SK-N-SH (cell line): ENCODE data around the gene EHBP1L1. TPM values are rescaled to one million over a fixed set of nuclear protein-coding genes. Genes with fewer than 3 reads are reported as not detected.

ENCODE experiments used
- CTCF ChIA-PET: fragments of 300-600, 350-600 bp; formaldehyde crosslinking; extraction: SDS; loops from one replicate; lab custom pipeline; 2021; lab: Yijun Ruan, JAX
- POLR2A ChIA-PET: fragments of 350-600 bp; sonication (Branson Sonifier 250); formaldehyde crosslinking; extraction: SDS; loops from one replicate; lab custom pipeline; 2020; ENCODE audit warnings: antibody characterized with exemption, inconsistent platforms; lab: Yijun Ruan, JAX
- DNase-seq: peaks from one replicate; pipeline ENCODE4 v3.0.0; 2012
- H2AFZ ChIP-seq: fragments of 200-600 bp; sonication (generic); 2 replicates; pipeline ENCODE4 v1.8.1; 2016; ENCODE audit warnings: antibody characterized with exemption, mild to moderate bottlenecking, low read depth
- H3F3A ChIP-seq: fragments of 200-600 bp; sonication (generic); replicated peaks from 2 replicates; pipeline ENCODE3; 2016; ENCODE audit warnings: antibody characterized with exemption, mild to moderate bottlenecking; ENCODE audit not compliant: insufficient read depth
- H3K27ac ChIP-seq, 2 experiments: fragments of 200-500 bp in 1 of 2; fragments of 200-600 bp in 1 of 2; sonication (Bioruptor generic) in 1 of 2; sonication (generic), shearing (Covaris generic) in 1 of 2; 2 replicates each; pipeline versions ENCODE4 v1.5.1 to v1.6.1; 2014 to 2016; ENCODE audit warnings: low read depth in 2 of 2, inconsistent platforms in 1 of 2, low read length in 1 of 2, mild to moderate bottlenecking in 1 of 2, mixed read lengths in 1 of 2
- H3K27me3 ChIP-seq: fragments of 200-600 bp; sonication (generic), shearing (Covaris generic); 2 replicates; pipeline ENCODE4 v1.6.1; 2016; ENCODE audit warnings: mixed run types; ENCODE audit not compliant: insufficient read depth
- H3K36me3 ChIP-seq, 2 experiments: fragments of 200-500 bp in 1 of 2; fragments of 200-600 bp in 1 of 2; sonication (Bioruptor generic) in 1 of 2; sonication (generic) in 1 of 2; replicated peaks in 1 of 2; 2 replicates each; pipeline versions ENCODE3 to v1.5.1; 2014 to 2016; ENCODE audit warnings: low read length in 1 of 2, mild to moderate bottlenecking in 1 of 2; ENCODE audit not compliant: insufficient read depth in 2 of 2, control insufficient read depth in 1 of 2
- H3K4me1 ChIP-seq, 2 experiments: fragments of 200-500 bp in 1 of 2; fragments of 200-600 bp in 1 of 2; sonication (Bioruptor generic) in 1 of 2; sonication (generic), shearing (Covaris generic) in 1 of 2; 2 replicates each; pipeline versions ENCODE4 v1.5.1 to v1.6.1; 2014 to 2016; ENCODE audit warnings: low read depth in 1 of 2, low read length in 1 of 2, mixed run types in 1 of 2; ENCODE audit not compliant: insufficient read depth in 2 of 2, control insufficient read depth in 1 of 2
- H3K4me2 ChIP-seq: fragments of 200-600 bp; sonication (generic), shearing (Covaris generic); 2 replicates; pipeline ENCODE4 v1.6.1; 2017; ENCODE audit warnings: mixed run types
- H3K4me3 ChIP-seq, 2 experiments: fragments of 200-500 bp in 1 of 2; fragments of 200-600 bp in 1 of 2; sonication (Bioruptor generic) in 1 of 2; sonication (generic), shearing (Covaris generic) in 1 of 2; 2 replicates each; pipeline versions ENCODE4 v1.5.1 to v1.8.1; 2014 to 2016; ENCODE audit warnings: low read depth in 2 of 2, inconsistent platforms in 1 of 2, low read length in 1 of 2, mild to moderate bottlenecking in 1 of 2, mixed read lengths in 1 of 2, moderate library complexity in 1 of 2
- H3K79me2 ChIP-seq: fragments of 200-600 bp; sonication (generic); 2 replicates; pipeline ENCODE4 v1.8.1; 2017; ENCODE audit warnings: mild to moderate bottlenecking; ENCODE audit not compliant: insufficient read depth
- H3K9ac ChIP-seq: fragments of 200-600 bp; sonication (generic); 2 replicates; pipeline ENCODE4 v1.6.1; 2017; ENCODE audit warnings: mixed run types
- H3K9me2 ChIP-seq: fragments of 200-600 bp; sonication (generic); 2 replicates; pipeline ENCODE4 v1.6.1; 2017; ENCODE audit warnings: mixed run types
- H3K9me3 ChIP-seq: fragments of 200-600 bp; sonication (generic); 2 replicates; pipeline ENCODE4 v1.6.1; 2017; ENCODE audit warnings: mixed run types, mild to moderate bottlenecking, moderate library complexity
- H4K20me1 ChIP-seq: fragments of 200-600 bp; sonication (generic); 2 replicates; pipeline ENCODE4 v1.6.1; 2017; ENCODE audit warnings: mild to moderate bottlenecking, mixed run types; ENCODE audit not compliant: insufficient read depth
- CHD2 ChIP-seq: fragments of 150-350 bp; IDR thresholded peaks from 2 replicates; pipeline ENCODE4 v1.6.1; 2018; ENCODE audit warnings: low read length; ENCODE audit not compliant: partially characterized antibody
- ELF1 ChIP-seq: IDR thresholded peaks from 2 replicates; pipeline ENCODE4 v1.4.0; 2012
- EP300 ChIP-seq, 2 experiments: IDR thresholded peaks; 2 replicates each; pipeline versions ENCODE4 v1.4.0 to v1.6.1; 2012; ENCODE audit warnings: borderline replicate concordance in 1 of 2, low read depth in 1 of 2, low read length in 1 of 2
- EZH2phosphoT487 ChIP-seq: fragments of 200-600 bp; sonication (generic); IDR thresholded peaks from 2 replicates; pipeline ENCODE4 v1.6.1; 2017; ENCODE audit warnings: low read depth, mixed run types, mild to moderate bottlenecking, antibody characterized with exemption, moderate library complexity, borderline replicate concordance
- FOSL2 ChIP-seq: IDR thresholded peaks from 2 replicates; pipeline ENCODE4 v1.4.0; 2012; ENCODE audit warnings: low read depth, mild to moderate bottlenecking, moderate library complexity, borderline replicate concordance
- FOXJ3 ChIP-seq: sonication (generic); formaldehyde crosslinking; IDR thresholded peaks from 2 replicates; pipeline ENCODE4 v1.5.1; 2020; ENCODE audit warnings: mild to moderate bottlenecking, missing genetic modification reagents
- FOXM1 ChIP-seq: IDR thresholded peaks from 2 replicates; pipeline ENCODE4 v1.4.0; 2012; ENCODE audit warnings: low read depth, mild to moderate bottlenecking
- JUND ChIP-seq: IDR thresholded peaks from 2 replicates; pipeline ENCODE4 v1.4.0; 2012
- NFIC ChIP-seq: IDR thresholded peaks from 2 replicates; pipeline ENCODE4 v1.4.0; 2012; ENCODE audit warnings: borderline replicate concordance
- NRF1 ChIP-seq: IDR thresholded peaks from 2 replicates; pipeline ENCODE4 v1.6.1; 2012; ENCODE audit warnings: low read depth, mild to moderate bottlenecking, low read length
- POLR2AphosphoS5 ChIP-seq: IDR thresholded peaks from 2 replicates; pipeline ENCODE4 v1.6.1; 2012; ENCODE audit warnings: low read depth, low read length
- RAD21 ChIP-seq: IDR thresholded peaks from 2 replicates; pipeline ENCODE4 v1.6.1; 2012; ENCODE audit warnings: mild to moderate bottlenecking, low read length
- RFX5 ChIP-seq: IDR thresholded peaks from 2 replicates; pipeline ENCODE4 v1.6.1; 2012; ENCODE audit warnings: mild to moderate bottlenecking, improper control_type of control experiment, low read length
- YY1 ChIP-seq: IDR thresholded peaks from 2 replicates; pipeline ENCODE4 v1.4.0; 2012; ENCODE audit warnings: low read depth, mild to moderate bottlenecking
- WGBS: methylation state at CpG from one replicate; pipeline ENCODE4 v1.1.6; 2017; ENCODE audit warnings: low lambda C conversion rate; 5-methylcytosine and 5-hydroxymethylcytosine counted together
- polyA plus RNA-seq, 3 experiments: library from polyadenylated mRNA; depleted of rRNA; stranded (reverse); fragments of >200 nt; gene quantifications; 2 replicates each; pipeline ENCODE4 v1.2.3, GENCODE V29; 2012
- TF ChIP-seq, protein P1 (sequence below): fragments of 200-600 bp; sonication (generic); IDR thresholded peaks from 2 replicates; pipeline ENCODE4 v1.6.1; 2017; ENCODE audit warnings: antibody characterized with exemption, mild to moderate bottlenecking, moderate library complexity
- TF ChIP-seq, protein P2 (sequence below): IDR thresholded peaks from 2 replicates; pipeline ENCODE4 v1.6.1; 2012; ENCODE audit warnings: mild to moderate bottlenecking, low read depth, low read length, moderate library complexity
- TF ChIP-seq, protein P3 (sequence below): IDR thresholded peaks from 2 replicates; pipeline ENCODE4 v1.4.0; 2012; ENCODE audit warnings: low read depth
- TF ChIP-seq, protein P4 (sequence below): IDR thresholded peaks from 2 replicates; pipeline ENCODE4; 2012
- TF ChIP-seq, protein P5 (sequence below): fragments of 150-350 bp; IDR thresholded peaks from 2 replicates; pipeline ENCODE4 v1.6.1; 2016; ENCODE audit warnings: mild to moderate bottlenecking, low read depth, low read length
- TF ChIP-seq, protein P6 (sequence below): IDR thresholded peaks from 2 replicates; pipeline ENCODE4 v1.4.0; 2012; ENCODE audit warnings: low read depth, borderline replicate concordance

Gene EHBP1L1
- polyA plus RNA-seq, 1 of the 3 experiments (the other 2 are of a cell fraction) = 48.7 TPM

DNA sequence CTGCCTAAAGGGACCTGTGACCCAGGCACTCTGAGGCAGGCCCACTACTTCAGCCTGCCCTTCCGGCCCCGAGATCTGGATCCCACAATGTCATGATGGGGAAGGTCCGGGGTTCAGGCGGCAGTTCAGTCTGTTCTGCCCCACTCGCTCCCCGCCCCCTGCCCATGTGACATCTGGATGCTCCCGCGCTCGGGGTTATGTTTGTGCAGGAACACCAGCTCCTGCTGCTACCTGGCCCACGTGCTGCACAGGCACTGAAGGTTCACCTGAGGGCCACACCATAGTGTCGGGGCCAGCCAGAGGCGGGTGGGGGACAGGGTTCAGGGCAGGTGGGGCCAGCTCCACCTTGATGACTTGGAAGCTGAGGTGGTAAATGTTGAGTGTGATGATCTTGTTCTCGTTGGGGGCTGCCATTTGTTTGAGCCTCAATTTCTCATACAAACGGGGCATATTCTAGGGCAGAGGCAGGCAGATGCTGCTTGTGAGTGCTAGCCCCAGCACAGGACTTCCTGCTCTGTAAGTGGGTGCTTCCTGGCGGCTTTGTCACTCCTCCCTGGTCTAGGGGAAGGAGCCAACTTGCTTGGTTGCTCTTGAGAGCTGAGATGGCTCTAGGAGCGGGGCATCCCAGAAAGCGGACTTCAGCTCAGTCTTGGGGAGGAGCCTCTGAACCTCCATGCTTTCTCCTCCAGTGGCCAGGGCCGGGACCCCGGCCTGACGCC is 57.7 kb downstream of the EHBP1L1 start:
- H3K4me3 ChIP-seq = no peak overlapping the region
- peaks cover 18% of the 10 kb centered on the region for H3F3A ChIP-seq
- H3K9me2 ChIP-seq = no peaks in the 10 kb centered on the region
- H3K79me2 ChIP-seq = peaks cover 4% of the 10 kb centered on the region; the same call in 1 of the 2 replicates
- peaks cover 12 to 68% of the 10 kb centered on the region in 2 experiments for H3K36me3 ChIP-seq
- no peak overlapping the region for H3K9ac ChIP-seq
- H3K27me3 ChIP-seq = no peaks in the 10 kb centered on the region
- TF ChIP-seq EP300 (IDR thresholded peaks at IDR 0.05; ENCODE audit: borderline replicate concordance in 1 of 2, low read depth in 1 of 2, low read length in 1 of 2) (no peak), YY1 (no peak), FOXJ3 (CRISPR knock-in tag) (no peak), RAD21 (no peak), FOSL2 (no peak), CHD2 (no peak), NRF1 (no peak), NFIC (no peak), POLR2AphosphoS5 (no peak), JUND (no peak), ELF1 (no peak), FOXM1 (no peak), EZH2phosphoT487 (no peak), RFX5 (no peak)
- TF ChIP-seq, protein P1, sequence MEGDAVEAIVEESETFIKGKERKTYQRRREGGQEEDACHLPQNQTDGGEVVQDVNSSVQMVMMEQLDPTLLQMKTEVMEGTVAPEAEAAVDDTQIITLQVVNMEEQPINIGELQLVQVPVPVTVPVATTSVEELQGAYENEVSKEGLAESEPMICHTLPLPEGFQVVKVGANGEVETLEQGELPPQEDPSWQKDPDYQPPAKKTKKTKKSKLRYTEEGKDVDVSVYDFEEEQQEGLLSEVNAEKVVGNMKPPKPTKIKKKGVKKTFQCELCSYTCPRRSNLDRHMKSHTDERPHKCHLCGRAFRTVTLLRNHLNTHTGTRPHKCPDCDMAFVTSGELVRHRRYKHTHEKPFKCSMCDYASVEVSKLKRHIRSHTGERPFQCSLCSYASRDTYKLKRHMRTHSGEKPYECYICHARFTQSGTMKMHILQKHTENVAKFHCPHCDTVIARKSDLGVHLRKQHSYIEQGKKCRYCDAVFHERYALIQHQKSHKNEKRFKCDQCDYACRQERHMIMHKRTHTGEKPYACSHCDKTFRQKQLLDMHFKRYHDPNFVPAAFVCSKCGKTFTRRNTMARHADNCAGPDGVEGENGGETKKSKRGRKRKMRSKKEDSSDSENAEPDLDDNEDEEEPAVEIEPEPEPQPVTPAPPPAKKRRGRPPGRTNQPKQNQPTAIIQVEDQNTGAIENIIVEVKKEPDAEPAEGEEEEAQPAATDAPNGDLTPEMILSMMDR = no peak
- TF ChIP-seq, protein P2, sequence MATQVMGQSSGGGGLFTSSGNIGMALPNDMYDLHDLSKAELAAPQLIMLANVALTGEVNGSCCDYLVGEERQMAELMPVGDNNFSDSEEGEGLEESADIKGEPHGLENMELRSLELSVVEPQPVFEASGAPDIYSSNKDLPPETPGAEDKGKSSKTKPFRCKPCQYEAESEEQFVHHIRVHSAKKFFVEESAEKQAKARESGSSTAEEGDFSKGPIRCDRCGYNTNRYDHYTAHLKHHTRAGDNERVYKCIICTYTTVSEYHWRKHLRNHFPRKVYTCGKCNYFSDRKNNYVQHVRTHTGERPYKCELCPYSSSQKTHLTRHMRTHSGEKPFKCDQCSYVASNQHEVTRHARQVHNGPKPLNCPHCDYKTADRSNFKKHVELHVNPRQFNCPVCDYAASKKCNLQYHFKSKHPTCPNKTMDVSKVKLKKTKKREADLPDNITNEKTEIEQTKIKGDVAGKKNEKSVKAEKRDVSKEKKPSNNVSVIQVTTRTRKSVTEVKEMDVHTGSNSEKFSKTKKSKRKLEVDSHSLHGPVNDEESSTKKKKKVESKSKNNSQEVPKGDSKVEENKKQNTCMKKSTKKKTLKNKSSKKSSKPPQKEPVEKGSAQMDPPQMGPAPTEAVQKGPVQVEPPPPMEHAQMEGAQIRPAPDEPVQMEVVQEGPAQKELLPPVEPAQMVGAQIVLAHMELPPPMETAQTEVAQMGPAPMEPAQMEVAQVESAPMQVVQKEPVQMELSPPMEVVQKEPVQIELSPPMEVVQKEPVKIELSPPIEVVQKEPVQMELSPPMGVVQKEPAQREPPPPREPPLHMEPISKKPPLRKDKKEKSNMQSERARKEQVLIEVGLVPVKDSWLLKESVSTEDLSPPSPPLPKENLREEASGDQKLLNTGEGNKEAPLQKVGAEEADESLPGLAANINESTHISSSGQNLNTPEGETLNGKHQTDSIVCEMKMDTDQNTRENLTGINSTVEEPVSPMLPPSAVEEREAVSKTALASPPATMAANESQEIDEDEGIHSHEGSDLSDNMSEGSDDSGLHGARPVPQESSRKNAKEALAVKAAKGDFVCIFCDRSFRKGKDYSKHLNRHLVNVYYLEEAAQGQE = no peak
- TF ChIP-seq, protein P3, sequence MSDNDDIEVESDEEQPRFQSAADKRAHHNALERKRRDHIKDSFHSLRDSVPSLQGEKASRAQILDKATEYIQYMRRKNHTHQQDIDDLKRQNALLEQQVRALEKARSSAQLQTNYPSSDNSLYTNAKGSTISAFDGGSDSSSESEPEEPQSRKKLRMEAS = no peak
- TF ChIP-seq, protein P4, sequence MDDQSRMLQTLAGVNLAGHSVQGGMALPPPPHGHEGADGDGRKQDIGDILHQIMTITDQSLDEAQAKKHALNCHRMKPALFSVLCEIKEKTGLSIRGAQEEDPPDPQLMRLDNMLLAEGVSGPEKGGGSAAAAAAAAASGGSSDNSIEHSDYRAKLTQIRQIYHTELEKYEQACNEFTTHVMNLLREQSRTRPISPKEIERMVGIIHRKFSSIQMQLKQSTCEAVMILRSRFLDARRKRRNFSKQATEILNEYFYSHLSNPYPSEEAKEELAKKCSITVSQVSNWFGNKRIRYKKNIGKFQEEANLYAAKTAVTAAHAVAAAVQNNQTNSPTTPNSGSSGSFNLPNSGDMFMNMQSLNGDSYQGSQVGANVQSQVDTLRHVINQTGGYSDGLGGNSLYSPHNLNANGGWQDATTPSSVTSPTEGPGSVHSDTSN = no peak
- TF ChIP-seq, protein P5, sequence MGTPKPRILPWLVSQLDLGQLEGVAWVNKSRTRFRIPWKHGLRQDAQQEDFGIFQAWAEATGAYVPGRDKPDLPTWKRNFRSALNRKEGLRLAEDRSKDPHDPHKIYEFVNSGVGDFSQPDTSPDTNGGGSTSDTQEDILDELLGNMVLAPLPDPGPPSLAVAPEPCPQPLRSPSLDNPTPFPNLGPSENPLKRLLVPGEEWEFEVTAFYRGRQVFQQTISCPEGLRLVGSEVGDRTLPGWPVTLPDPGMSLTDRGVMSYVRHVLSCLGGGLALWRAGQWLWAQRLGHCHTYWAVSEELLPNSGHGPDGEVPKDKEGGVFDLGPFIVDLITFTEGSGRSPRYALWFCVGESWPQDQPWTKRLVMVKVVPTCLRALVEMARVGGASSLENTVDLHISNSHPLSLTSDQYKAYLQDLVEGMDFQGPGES = no peak
- TF ChIP-seq, protein P6, sequence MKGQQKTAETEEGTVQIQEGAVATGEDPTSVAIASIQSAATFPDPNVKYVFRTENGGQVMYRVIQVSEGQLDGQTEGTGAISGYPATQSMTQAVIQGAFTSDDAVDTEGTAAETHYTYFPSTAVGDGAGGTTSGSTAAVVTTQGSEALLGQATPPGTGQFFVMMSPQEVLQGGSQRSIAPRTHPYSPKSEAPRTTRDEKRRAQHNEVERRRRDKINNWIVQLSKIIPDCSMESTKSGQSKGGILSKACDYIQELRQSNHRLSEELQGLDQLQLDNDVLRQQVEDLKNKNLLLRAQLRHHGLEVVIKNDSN = no peak
- H3K4me1 ChIP-seq = peaks cover 5 to 14% of the 10 kb centered on the region in 2 experiments; a peak in 3 of 4 replicates
- no peak overlapping the region for H2AFZ ChIP-seq
- H3K9me3 ChIP-seq = no peaks in the 10 kb centered on the region
- H3K27ac ChIP-seq = no peak overlapping the region
- CTCF ChIA-PET = interaction anchor here (0.8 kb wide), 1 partner anchor 111 kb away, joined by 3 read pairs; no protein-coding TSS in a partner anchor
- H4K20me1 ChIP-seq = peaks cover 9% of the 10 kb centered on the region
- WGBS = 93% methylated on average over 8 of the region's 20 CpGs
- DNase-seq = no peak
- POLR2A ChIA-PET = interaction anchor here (1.1 kb wide), 1 partner anchor 18 kb away, joined by 3 read pairs; no protein-coding TSS in a partner anchor
- no peak overlapping the region for H3K4me2 ChIP-seq
